HepG2 (cell line): ENCODE results near the gene MRNIP. TPM values are rescaled to one million over a fixed set of nuclear protein-coding genes. Genes with fewer than 3 reads are reported as not detected.

Experiments
- ATF2 ChIP-seq: sonication (generic); formaldehyde crosslinking; IDR thresholded peaks from 2 replicates; pipeline ENCODE4 v1.4.0; 2020; ENCODE audit warnings: missing genetic modification reagents
- ATF7-NPFF ChIP-seq: sonication (generic); formaldehyde crosslinking; IDR thresholded peaks from 2 replicates; pipeline ENCODE4 v1.8.1; 2023; ENCODE audit warnings: mild to moderate bottlenecking, low read depth, missing genetic modification reagents, moderate library complexity
- CCDC6 ChIP-seq: sonication (generic); formaldehyde crosslinking; IDR thresholded peaks from 2 replicates; pipeline ENCODE4 v1.8.1; 2022; ENCODE audit warnings: mild to moderate bottlenecking, missing genetic modification reagents, moderate library complexity
- DMAP1 ChIP-seq: IDR thresholded peaks from 2 replicates; pipeline ENCODE4 v1.6.1; 2016
- EHMT2 ChIP-seq: fragments of 200-600 bp; sonication (generic); IDR thresholded peaks from 2 replicates; pipeline ENCODE4 v1.7.0; 2017; ENCODE audit warnings: antibody characterized with exemption, low read depth, low read length, borderline replicate concordance
- GABPA ChIP-seq, 2 experiments: IDR thresholded peaks; 2 replicates each; pipeline ENCODE4 v1.6.1; 2011 to 2016; ENCODE audit warnings: low read depth in 2 of 2, low read length in 1 of 2, missing biosample characterization in 1 of 2, missing genetic modification characterization in 1 of 2
- GFI1 ChIP-seq: sonication (generic); formaldehyde crosslinking; IDR thresholded peaks from 2 replicates; pipeline ENCODE4 v1.5.0; 2020; ENCODE audit warnings: missing genetic modification reagents, mild to moderate bottlenecking, borderline replicate concordance
- GPN1 ChIP-seq: sonication (generic); formaldehyde crosslinking; IDR thresholded peaks from 2 replicates; pipeline ENCODE4 v1.5.1; 2020; ENCODE audit warnings: missing genetic modification reagents, borderline replicate concordance
- GRHL1 ChIP-seq: sonication (generic); formaldehyde crosslinking; conservative IDR thresholded peaks from 2 replicates; pipeline ENCODE4 v1.8.0; 2022; ENCODE audit warnings: missing genetic modification reagents
- HNRNPLL ChIP-seq: fragments of 200-400 bp; formaldehyde crosslinking; IDR thresholded peaks from 2 replicates; pipeline ENCODE4 v1.6.1; 2017; ENCODE audit warnings: mild to moderate bottlenecking, low read depth, low read length; ENCODE audit not compliant: poor library complexity, severe bottlenecking
- HOXA3 ChIP-seq: sonication (generic); formaldehyde crosslinking; IDR thresholded peaks from 2 replicates; pipeline ENCODE4 v1.5.0; 2020; ENCODE audit warnings: missing genetic modification reagents
- ISL2 ChIP-seq: sonication (generic); formaldehyde crosslinking; IDR thresholded peaks from 2 replicates; pipeline ENCODE4 v1.5.0; 2020; ENCODE audit warnings: missing genetic modification reagents
- KDM2A ChIP-seq: sonication (generic); formaldehyde crosslinking; IDR thresholded peaks from 2 replicates; pipeline ENCODE4 v1.4.0; 2020; ENCODE audit warnings: low read depth, missing genetic modification reagents, borderline replicate concordance
- RBAK ChIP-seq: sonication (generic); formaldehyde crosslinking; IDR thresholded peaks from 2 replicates; pipeline ENCODE4 v1.5.1; 2020; ENCODE audit warnings: mild to moderate bottlenecking, missing genetic modification reagents
- RBFOX2 ChIP-seq: fragments of 200-400 bp; formaldehyde crosslinking; IDR thresholded peaks from 2 replicates; pipeline ENCODE4 v1.6.1; 2017; ENCODE audit warnings: low read depth, mild to moderate bottlenecking, low read length
- RFX1 ChIP-seq: fragments of 450-650 bp; IDR thresholded peaks from 2 replicates; pipeline ENCODE4 v1.6.1; 2017
- SP140L ChIP-seq: sonication (generic); formaldehyde crosslinking; IDR thresholded peaks from 2 replicates; pipeline ENCODE4 v1.4.0; 2020; ENCODE audit warnings: missing genetic modification reagents, borderline replicate concordance
- SP5 ChIP-seq: IDR thresholded peaks from 2 replicates; pipeline ENCODE4 v1.6.1; 2016; ENCODE audit warnings: low read depth, borderline replicate concordance
- TAF15 ChIP-seq: fragments of 200-400 bp; formaldehyde crosslinking; IDR thresholded peaks from one replicate; pipeline ENCODE4 v1.6.1; 2018; ENCODE audit warnings: mild to moderate bottlenecking, low read depth, low read length; ENCODE audit not compliant: poor library complexity, severe bottlenecking
- TEAD3 ChIP-seq: optimal IDR thresholded peaks from 2 replicates; pipeline ENCODE3; 2016; ENCODE audit warnings: borderline replicate concordance
- TERF1 ChIP-seq: sonication (generic); formaldehyde crosslinking; IDR thresholded peaks from 2 replicates; pipeline ENCODE4 v1.8.0; 2022; ENCODE audit warnings: mild to moderate bottlenecking, missing genetic modification reagents, moderate library complexity
- ZBTB7B ChIP-seq: sonication (generic); formaldehyde crosslinking; IDR thresholded peaks from 2 replicates; pipeline ENCODE4 v1.4.0; 2020; ENCODE audit warnings: missing genetic modification reagents
- ZNF12 ChIP-seq: sonication (generic); formaldehyde crosslinking; IDR thresholded peaks from 2 replicates; pipeline ENCODE4 v1.5.0; 2020; ENCODE audit warnings: missing genetic modification reagents
- ZNF160 ChIP-seq: sonication (generic); formaldehyde crosslinking; IDR thresholded peaks from 2 replicates; pipeline ENCODE4 v1.8.0; 2022; ENCODE audit warnings: mild to moderate bottlenecking, inconsistent platforms, missing genetic modification reagents
- ZNF703 ChIP-seq: sonication (generic); formaldehyde crosslinking; IDR thresholded peaks from 2 replicates; pipeline ENCODE4 v1.5.1; 2020; ENCODE audit warnings: missing genetic modification reagents, mild to moderate bottlenecking, moderate library complexity, borderline replicate concordance
- ZNF737 ChIP-seq: sonication (generic); formaldehyde crosslinking; IDR thresholded peaks from 2 replicates; pipeline ENCODE4 v1.5.0; 2020; ENCODE audit warnings: missing genetic modification reagents, mild to moderate bottlenecking, borderline replicate concordance
- ZNF83 ChIP-seq: sonication (generic); formaldehyde crosslinking; IDR thresholded peaks from 2 replicates; pipeline ENCODE4 v1.4.0; 2020; ENCODE audit warnings: missing genetic modification reagents, mild to moderate bottlenecking, borderline replicate concordance
- polyA plus RNA-seq, 8 experiments: library from polyadenylated mRNA; depleted of rRNA in 3 of 8; stranded (reverse) in 7 of 8; unstranded in 1 of 8; fragments of >200 nt; fragmentation: Illumina TruSeq in 4 of 8; extraction: Trizol in 4 of 8; gene quantifications; 2 replicates each; pipeline versions ENCODE4 v1.2.1 to v1.2.3, GENCODE V29; 2011 to 2016; ENCODE audit warnings: low read depth in 4 of 8, missing spikeins in 1 of 8, mixed read lengths in 1 of 8; ENCODE audit not compliant: insufficient read depth in 1 of 8
- total RNA-seq, 5 experiments: library from RNA; depleted of rRNA; stranded (reverse); fragments of >200 nt; fragmentation: Illumina TruSeq; extraction: Trizol; gene quantifications; 2 replicates each; pipeline ENCODE4 v1.2.3, GENCODE V29; 2016; ENCODE audit warnings: low read depth in 1 of 5

Gene MRNIP
- total and polyA plus RNA-seq, 2 of the 13 experiments (the other 11 are each of a cell fraction or from before 2014, with no cell fraction given), result 15.5 to 34.1 TPM

GRCh38 chr5:179806250-179807048 is 52.2 kb downstream of the MRNIP start, which contains the start of gene MGAT4B (continued):
- TF ChIP-seq TERF1 (CRISPR knock-in tag) (no peak), HNRNPLL (peak; percentile 80), TEAD3 (CRISPR knock-in tag) (no peak), ZNF737 (CRISPR knock-in tag) (no peak), RFX1 (no peak), ATF2 (CRISPR knock-in tag) (no peak), KDM2A (CRISPR knock-in tag) (peak; percentile 14; the same call in 1 of the 2 replicates), GABPA (IDR thresholded peaks at IDR 0.05; ENCODE audit: low read depth, low read length) (no peak), GABPA (CRISPR knock-in tag; IDR thresholded peaks at IDR 0.05; ENCODE audit: low read depth) (no peak), ISL2 (CRISPR knock-in tag) (no peak), ZNF703 (CRISPR knock-in tag) (no peak), GRHL1 (no peak), EHMT2 (no peak), ZBTB7B (CRISPR knock-in tag) (no peak), SP140L (CRISPR knock-in tag) (no peak), HOXA3 (CRISPR knock-in tag) (peak; percentile 51; the same call in 1 of the 2 replicates), ATF7-NPFF (0 out of 2 replicates have a peak, but pooled peaks have one; percentile 4), ZNF83 (CRISPR knock-in tag) (no peak), GPN1 (CRISPR knock-in tag) (no peak), RBAK (CRISPR knock-in tag) (no peak), GFI1 (0 out of 2 replicates have a peak, but pooled peaks have one; percentile 30), CCDC6 (CRISPR knock-in tag) (peak; percentile 59; the same call in 1 of the 2 replicates), DMAP1 (CRISPR knock-in tag) (no peak), RBFOX2 (peak; percentile 76; the same call in 1 of the 2 replicates), ZNF12 (peak; percentile 36; the same call in 1 of the 2 replicates), ZNF160 (CRISPR knock-in tag) (no peak), SP5 (CRISPR knock-in tag) (no peak), TAF15 (no peak)
